HEK293 (cell line): ENCODE data around the gene EGFL8.

Experiments used
- CTCF ChIP-seq: fragments of 450-650 bp; formaldehyde crosslinking; IDR thresholded peaks from 2 replicates; pipeline ENCODE4 v1.5.1; 2016; ENCODE audit warnings: missing biosample characterization, missing genetic modification characterization
- GLI4 ChIP-seq: fragments of 450-650 bp; formaldehyde crosslinking; IDR thresholded peaks from 2 replicates; pipeline ENCODE4 v1.5.1; 2016; ENCODE audit warnings: missing biosample characterization, missing genetic modification characterization
- TRIM28 ChIP-seq: IDR thresholded peaks from 2 replicates; pipeline ENCODE4 v1.6.1; 2011; ENCODE audit warnings: low read length, control low read depth, borderline replicate concordance
- YY1 ChIP-seq: fragments of 450-650 bp; formaldehyde crosslinking; IDR thresholded peaks from 2 replicates; pipeline ENCODE4 v1.5.1; 2018; ENCODE audit warnings: missing biosample characterization, missing genetic modification characterization
- YY2 ChIP-seq: fragments of 450-650 bp; formaldehyde crosslinking; IDR thresholded peaks from 2 replicates; pipeline ENCODE4 v1.5.1; 2016; ENCODE audit warnings: missing biosample characterization, missing genetic modification characterization
- ZFHX2 ChIP-seq: fragments of 450-650 bp; formaldehyde crosslinking; conservative IDR thresholded peaks from 2 replicates; pipeline ENCODE4 v1.5.1; 2016; ENCODE audit warnings: missing biosample characterization, missing genetic modification characterization
- ZNF223 ChIP-seq: fragments of 450-650 bp; formaldehyde crosslinking; IDR thresholded peaks from 2 replicates; pipeline ENCODE4 v1.5.1; 2016; ENCODE audit warnings: missing biosample characterization, missing genetic modification characterization
- ZNF26 ChIP-seq: fragments of 450-650 bp; formaldehyde crosslinking; IDR thresholded peaks from 2 replicates; pipeline ENCODE4 v1.5.1; 2016; ENCODE audit warnings: missing biosample characterization, missing genetic modification characterization
- ZNF274 ChIP-seq, 2 experiments: fragments of 200-500 bp in 1 of 2; fragments of 450-650 bp in 1 of 2; sonication (Bioruptor generic) in 1 of 2; formaldehyde crosslinking in 1 of 2; IDR thresholded peaks; 2 replicates each; pipeline versions ENCODE4 v1.5.1 to v1.6.1; 2014 to 2016; ENCODE audit warnings: borderline replicate concordance in 1 of 2, inconsistent platforms in 1 of 2, low read length in 1 of 2, missing biosample characterization in 1 of 2, missing genetic modification characterization in 1 of 2
- ZNF37A ChIP-seq: fragments of 450-650 bp; IDR thresholded peaks from 2 replicates; pipeline ENCODE4 v1.5.1; 2018; ENCODE audit warnings: missing biosample characterization, missing genetic modification characterization
- ZNF426 ChIP-seq: fragments of 450-650 bp; formaldehyde crosslinking; IDR thresholded peaks from 2 replicates; pipeline ENCODE4 v1.5.1; 2017; ENCODE audit warnings: missing biosample characterization, missing genetic modification characterization, mild to moderate bottlenecking, inconsistent platforms, moderate library complexity
- ZNF518A ChIP-seq: fragments of 450-650 bp; formaldehyde crosslinking; conservative IDR thresholded peaks from 2 replicates; pipeline ENCODE4 v1.5.1; 2016; ENCODE audit warnings: low read depth, missing biosample characterization, missing genetic modification characterization
- ZNF555 ChIP-seq: fragments of 450-650 bp; formaldehyde crosslinking; conservative IDR thresholded peaks from 2 replicates; pipeline ENCODE4 v1.5.1; 2017; ENCODE audit warnings: missing biosample characterization, mild to moderate bottlenecking, missing genetic modification characterization, inconsistent platforms
- TF ChIP-seq, protein P1 (sequence below): fragments of 450-650 bp; formaldehyde crosslinking; IDR thresholded peaks from 2 replicates; pipeline ENCODE4 v1.5.1; 2016; ENCODE audit warnings: missing biosample characterization, missing genetic modification characterization

DNA sequence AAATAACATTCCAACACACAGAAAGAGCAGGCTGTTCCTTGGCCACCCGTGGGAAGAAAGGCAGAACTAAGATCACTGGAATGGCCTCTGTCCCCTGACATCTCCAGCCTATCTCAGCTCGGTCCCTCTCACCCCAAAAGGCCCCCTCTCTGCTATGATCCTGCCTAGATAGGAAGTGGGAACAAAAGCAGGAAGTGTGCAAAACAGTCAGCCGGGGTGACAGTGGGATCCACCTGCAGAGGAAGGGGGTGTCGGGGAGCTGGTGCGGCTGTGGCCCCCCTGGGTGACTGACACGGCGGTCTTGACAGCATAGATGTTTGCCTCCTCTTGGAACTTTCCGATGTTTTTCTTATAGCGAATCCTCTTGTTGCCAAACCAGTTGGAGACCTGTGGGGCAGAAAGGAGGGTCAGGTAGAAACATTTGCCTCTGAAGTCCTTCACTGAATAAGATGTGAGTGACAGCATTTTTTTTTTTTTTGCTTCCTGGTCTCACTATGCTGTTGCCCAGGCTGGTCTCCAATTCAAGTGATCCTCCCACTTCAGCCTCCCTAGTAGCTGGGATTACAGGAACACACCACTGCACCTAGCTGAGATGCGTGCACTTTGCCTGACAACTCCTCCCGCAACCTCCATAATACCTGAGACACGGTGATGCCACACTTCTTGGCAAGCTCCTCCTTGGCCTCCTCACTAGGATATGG lies 22.8 kb downstream of the EGFL8 start:
- TF ChIP-seq ZNF223 (tag by site-specific recombination) (no peak), CTCF (tag by site-specific recombination) (no peak), GLI4 (no peak), YY2 (no peak), ZNF426 (tag by site-specific recombination) (no peak), ZNF26 (no peak), TRIM28 (no peak), ZFHX2 (tag by site-specific recombination) (no peak), ZNF555 (tag by site-specific recombination) (no peak), YY1 (tag by site-specific recombination) (no peak), ZNF37A (no peak), ZNF518A (no peak), ZNF274 (IDR thresholded peaks at IDR 0.05; ENCODE audit: low read length) (no peak), ZNF274 (tag by site-specific recombination; IDR thresholded peaks at IDR 0.05; ENCODE audit: borderline replicate concordance) (no peak)
- TF ChIP-seq, protein P1, sequence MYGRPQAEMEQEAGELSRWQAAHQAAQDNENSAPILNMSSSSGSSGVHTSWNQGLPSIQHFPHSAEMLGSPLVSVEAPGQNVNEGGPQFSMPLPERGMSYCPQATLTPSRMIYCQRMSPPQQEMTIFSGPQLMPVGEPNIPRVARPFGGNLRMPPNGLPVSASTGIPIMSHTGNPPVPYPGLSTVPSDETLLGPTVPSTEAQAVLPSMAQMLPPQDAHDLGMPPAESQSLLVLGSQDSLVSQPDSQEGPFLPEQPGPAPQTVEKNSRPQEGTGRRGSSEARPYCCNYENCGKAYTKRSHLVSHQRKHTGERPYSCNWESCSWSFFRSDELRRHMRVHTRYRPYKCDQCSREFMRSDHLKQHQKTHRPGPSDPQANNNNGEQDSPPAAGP (tag by site-specific recombination): no peak
